H1 (cell line): ENCODE results near the gene BTBD16. TPM values are rescaled to one million over a fixed set of nuclear protein-coding genes. Genes with fewer than 3 reads are reported as not detected.

Experiments
- CTCF ChIA-PET: fragments of 300-600 bp; sonication (Branson Sonifier 250); formaldehyde crosslinking; loops from one replicate; lab custom pipeline; 2021; ENCODE audit not compliant: partially characterized antibody; lab: Charles Lee
- POLR2A ChIA-PET: fragments of 300-600 bp; sonication (Branson Sonifier 250); formaldehyde crosslinking; loops from one replicate; lab custom pipeline; 2021; ENCODE audit warnings: inconsistent platforms; ENCODE audit not compliant: partially characterized antibody; lab: Charles Lee
- DNase-seq, 2 experiments: peaks; one replicate each; pipeline versions ENCODE4 v3.0.0 to v3.0.0-alpha.2; 2010 to 2022; ENCODE audit warnings: low spot score in 2 of 2, low read depth in 1 of 2, mixed read lengths in 1 of 2
- FAIRE-seq: peaks from 2 replicates; lab custom pipeline; 2011; peaks lifted over from hg19 to GRCh38; lab: Jason Lieb, UNC
- H2AFZ ChIP-seq: 2 replicates; pipeline ENCODE4 v1.8.1; 2012; ENCODE audit warnings: low read length, inconsistent platforms
- H2AK5ac ChIP-seq: 2 replicates; pipeline ENCODE4 v1.6.1; 2013; ENCODE audit warnings: low read depth, low read length
- H2BK120ac ChIP-seq: replicated peaks from 2 replicates; pipeline ENCODE3; 2013; ENCODE audit warnings: low read depth, low read length, inconsistent platforms
- H2BK12ac ChIP-seq: 2 replicates; pipeline ENCODE4 v1.6.1; 2013; ENCODE audit warnings: low read depth, low read length
- H2BK15ac ChIP-seq: 2 replicates; pipeline ENCODE4 v1.6.1; 2013; ENCODE audit warnings: low read length
- H2BK20ac ChIP-seq: 2 replicates; pipeline ENCODE4 v1.6.1; 2013; ENCODE audit warnings: low read length
- H2BK5ac ChIP-seq: 2 replicates; pipeline ENCODE4 v1.6.1; 2013; ENCODE audit warnings: low read depth, low read length
- H3K14ac ChIP-seq: 2 replicates; pipeline ENCODE4 v1.6.1; 2013; ENCODE audit warnings: inconsistent platforms; ENCODE audit not compliant: insufficient read length
- H3K18ac ChIP-seq: 2 replicates; pipeline ENCODE4 v1.6.1; 2013; ENCODE audit warnings: low read length; ENCODE audit errors: extremely low read depth
- H3K23ac ChIP-seq: 2 replicates; pipeline ENCODE4 v1.6.1; 2013; ENCODE audit warnings: inconsistent platforms; ENCODE audit not compliant: insufficient read length
- H3K23me2 ChIP-seq: 2 replicates; pipeline ENCODE4 v1.6.1; 2013; ENCODE audit warnings: low read depth, low read length
- H3K27ac ChIP-seq: 2 replicates; pipeline ENCODE4 v1.6.1; 2011; ENCODE audit warnings: low read depth, low read length, inconsistent platforms
- H3K27me3 ChIP-seq, 4 experiments: replicated peaks in 1 of 4; 1 replicate in 1 of 4; 2 replicates in 3 of 4; pipeline versions ENCODE4 v1.6.1 to v1.8.1; 2011 to 2013; ENCODE audit warnings: low read length in 3 of 4, mild to moderate bottlenecking in 3 of 4, inconsistent platforms in 2 of 4, mixed read lengths in 2 of 4, moderate library complexity in 1 of 4; ENCODE audit not compliant: control insufficient read depth in 3 of 4, insufficient read depth in 3 of 4; ENCODE audit errors: extremely low read depth in 1 of 4
- H3K36me3 ChIP-seq, 4 experiments: 2 replicates each; pipeline versions ENCODE4 v1.6.1 to v1.8.1; 2011 to 2013; ENCODE audit warnings: mild to moderate bottlenecking in 4 of 4, low read length in 3 of 4, moderate library complexity in 2 of 4, control low read depth in 1 of 4, inconsistent platforms in 1 of 4; ENCODE audit not compliant: insufficient read depth in 4 of 4, control insufficient read depth in 2 of 4
- H3K4ac ChIP-seq: replicated peaks from 2 replicates; pipeline ENCODE3; 2013; ENCODE audit warnings: low read length, low read depth, mixed read lengths, inconsistent platforms; ENCODE audit not compliant: insufficient read length
- H3K4me1 ChIP-seq, 4 experiments: replicated peaks in 1 of 4; 1 replicate in 1 of 4; 2 replicates in 3 of 4; pipeline versions ENCODE4 v1.6.1 to v1.8.1; 2011 to 2013; ENCODE audit warnings: low read length in 3 of 4, inconsistent platforms in 2 of 4, mixed read lengths in 1 of 4; ENCODE audit not compliant: insufficient read depth in 4 of 4, control insufficient read depth in 3 of 4
- H3K4me2 ChIP-seq, 2 experiments: 2 replicates each; pipeline versions ENCODE4 v1.6.1 to v1.8.1; 2011 to 2013; ENCODE audit warnings: low read depth in 2 of 2, low read length in 2 of 2, control low read depth in 1 of 2, inconsistent platforms in 1 of 2, mild to moderate bottlenecking in 1 of 2; ENCODE audit not compliant: insufficient read depth in 1 of 2
- H3K4me3 ChIP-seq, 4 experiments: fragments of 200-600, 300-600 bp in 1 of 4; sonication (generic), shearing (Covaris generic), sonication (Bioruptor Twin) in 1 of 4; 2 replicates each; pipeline versions ENCODE4 v1.5.1 to v1.8.1; 2011 to 2016; ENCODE audit warnings: low read length in 4 of 4, low read depth in 3 of 4, control low read depth in 2 of 4, inconsistent platforms in 2 of 4, mild to moderate bottlenecking in 2 of 4, mixed read lengths in 1 of 4, moderate library complexity in 1 of 4; ENCODE audit not compliant: insufficient read depth in 2 of 4; ENCODE audit errors: extremely low read depth in 1 of 4
- H3K56ac ChIP-seq: replicated peaks from 2 replicates; pipeline ENCODE3; 2013; ENCODE audit warnings: low read depth, mild to moderate bottlenecking, mixed read lengths, low read length, inconsistent platforms; ENCODE audit not compliant: insufficient read length
- H3K79me1 ChIP-seq: 2 replicates; pipeline ENCODE4 v1.6.1; 2013; ENCODE audit warnings: low read depth, low read length, control low read depth
- H3K79me2 ChIP-seq, 2 experiments: 2 replicates each; pipeline versions ENCODE4 v1.6.1 to v1.8.1; 2012 to 2013; ENCODE audit warnings: low read length in 2 of 2, mild to moderate bottlenecking in 2 of 2, inconsistent platforms in 1 of 2; ENCODE audit not compliant: insufficient read depth in 2 of 2, control insufficient read depth in 1 of 2
- H3K9ac ChIP-seq, 4 experiments: replicated peaks in 1 of 4; 1 replicate in 1 of 4; 2 replicates in 3 of 4; pipeline versions ENCODE4 v1.6.1 to v1.8.1; 2011 to 2013; ENCODE audit warnings: low read depth in 3 of 4, low read length in 3 of 4, control low read depth in 2 of 4, mild to moderate bottlenecking in 2 of 4, moderate library complexity in 2 of 4, inconsistent platforms in 1 of 4; ENCODE audit errors: extremely low read depth in 1 of 4
- H3K9me3 ChIP-seq, 2 experiments: 2 replicates each; pipeline versions ENCODE4 v1.6.1 to v1.8.1; 2012 to 2013; ENCODE audit warnings: mild to moderate bottlenecking in 2 of 2, moderate library complexity in 2 of 2, control low read depth in 1 of 2, inconsistent platforms in 1 of 2, low read depth in 1 of 2, low read length in 1 of 2, mixed read lengths in 1 of 2; ENCODE audit not compliant: insufficient read depth in 2 of 2
- H4K20me1 ChIP-seq, 2 experiments: replicated peaks in 1 of 2; 2 replicates each; pipeline versions ENCODE3 to v1.8.1; 2011 to 2013; ENCODE audit warnings: inconsistent platforms in 2 of 2, low read length in 2 of 2, mild to moderate bottlenecking in 1 of 2; ENCODE audit not compliant: insufficient read depth in 2 of 2, control insufficient read depth in 1 of 2
- H4K5ac ChIP-seq: 2 replicates; pipeline ENCODE4 v1.6.1; 2013; ENCODE audit warnings: low read length, low read depth, mixed read lengths, inconsistent platforms; ENCODE audit not compliant: insufficient read length
- H4K8ac ChIP-seq: 2 replicates; pipeline ENCODE4 v1.8.0; 2013; ENCODE audit warnings: mild to moderate bottlenecking, moderate library complexity, low read length, inconsistent platforms; ENCODE audit not compliant: insufficient read depth; ENCODE audit errors: extremely low read depth
- H4K91ac ChIP-seq: replicated peaks from 2 replicates; pipeline ENCODE3; 2013; ENCODE audit warnings: low read length, mixed read lengths, inconsistent platforms; ENCODE audit not compliant: insufficient read length
- BACH1 ChIP-seq: IDR thresholded peaks from 2 replicates; pipeline ENCODE4 v1.6.1; 2012; ENCODE audit warnings: low read length, improper control_type of control experiment
- FOSL1 ChIP-seq: IDR thresholded peaks from 2 replicates; pipeline ENCODE4 v1.6.1; 2011; ENCODE audit warnings: mild to moderate bottlenecking, low read depth, low read length, moderate library complexity; ENCODE audit not compliant: insufficient read depth
- NANOG ChIP-seq: IDR thresholded peaks from 2 replicates; pipeline ENCODE4 v1.6.1; 2011; ENCODE audit warnings: low read length, low read depth, mild to moderate bottlenecking, inconsistent platforms; ENCODE audit not compliant: insufficient read depth, poor library complexity, severe bottlenecking
- ZNF274 ChIP-seq: IDR thresholded peaks from 2 replicates; pipeline ENCODE4 v1.7.0; 2012; ENCODE audit warnings: low read length, borderline replicate concordance; ENCODE audit errors: extremely low read depth
- WGBS, 2 experiments: shearing (Covaris generic) in 1 of 2; methylation state at CpG; one replicate each; pipeline versions ENCODE4 v1.1.6 to v1.1.7; 2013 to 2015; ENCODE audit warnings: low lambda C conversion rate in 2 of 2, mixed read lengths in 2 of 2, inconsistent platforms in 1 of 2, low coverage in 1 of 2, missing lambda C conversion rate in 1 of 2; ENCODE audit not compliant: insufficient replicate concordance in 2 of 2, insufficient coverage in 1 of 2, insufficient read length in 1 of 2; ENCODE audit errors: extremely low coverage in 1 of 2, missing lambda C conversion rate in 1 of 2; 5-methylcytosine and 5-hydroxymethylcytosine counted together
- polyA plus RNA-seq, 7 experiments: library from polyadenylated mRNA; depleted of rRNA in 3 of 7; stranded (reverse) in 5 of 7; unstranded in 2 of 7; fragments of >200 nt in 5 of 7; fragments of 200-250 nt in 2 of 7; gene quantifications; 1 replicate in 5 of 7; 2 replicates in 1 of 7; 4 replicates in 1 of 7; pipeline versions ENCODE4 v1.2.1 to v1.2.3, GENCODE V29; 2011 to 2013; ENCODE audit warnings: missing spikeins in 2 of 7, mixed read lengths in 2 of 7
- total RNA-seq: library from RNA; stranded (reverse); fragmentation: NEBNext Ultra II Directional; extraction: Animal tissue kit (Norgen Biotek cat#: 25700); gene quantifications from 2 replicates; pipeline ENCODE4 v1.2.1, GENCODE V29; 2021

The BTBD16 gene
- total and polyA plus RNA-seq, 2 of the 8 experiments (the other 6 are each of a cell fraction or from before 2014, with no cell fraction given): 0.05 TPM; not detected in 1

- no peak for FAIRE-seq
- no peak overlapping the region for H2BK120ac ChIP-seq
- H3K4me1 ChIP-seq: peaks cover 0 to 3% (median 1%) of the 10 kb centered on the region in 4 experiments; a peak in 2 of 7 replicates
- H3K23me2 ChIP-seq: peaks cover 7% of the 10 kb centered on the region
- no peak overlapping the region for H2BK5ac ChIP-seq
- H3K36me3 ChIP-seq: no peaks in the 10 kb centered on the region
- no peak overlapping the region for H2BK15ac ChIP-seq
- H4K8ac ChIP-seq: no peak overlapping the region
- H4K5ac ChIP-seq: no peak overlapping the region
- H3K27me3 ChIP-seq: peaks cover 0 to 11% (median 5%) of the 10 kb centered on the region in 4 experiments; a peak in 3 of 7 replicates
- no peak overlapping the region for H2BK12ac ChIP-seq
- no peaks in the 10 kb centered on the region for H4K20me1 ChIP-seq
- peak overlapping the region; percentile 75 to 86 for H3K4me2 ChIP-seq
- ChIA-PET CTCF (interaction anchor here (0.8 to 1.6 kb wide), 4 partner anchors 31 to 331 kb away, joined by 3 to 11 read pairs (median 4); no protein-coding TSS in a partner anchor), POLR2A (interaction anchor here (0.9 to 1.7 kb wide), 4 partner anchors 12 to 75 kb away, joined by 3 to 5 read pairs (median 4); no protein-coding TSS in a partner anchor)
- no peaks in the 10 kb centered on the region for H3K79me1 ChIP-seq
- H2BK20ac ChIP-seq: no peak overlapping the region
- no peak overlapping the region for H3K4ac ChIP-seq
- no peaks in the 10 kb centered on the region for H3K9me3 ChIP-seq
- no peak overlapping the region for H3K23ac ChIP-seq
- no peak overlapping the region for H3K14ac ChIP-seq
- DNase-seq: no peak
- H3K4me3 ChIP-seq: peak overlapping the region; percentile 64 to 78 (median 72)
- peaks cover 0 to 32% of the 10 kb centered on the region in 2 experiments; a peak in 3 of 4 replicates for H3K79me2 ChIP-seq
- H3K56ac ChIP-seq: no peak overlapping the region
- no peak overlapping the region for H2AK5ac ChIP-seq
- WGBS, 2 experiments: 23% methylated on average over 13 of the region's 13 CpGs; no CpG with 5 or more reads in 1 of the 2 experiments
- no peak overlapping the region for H3K27ac ChIP-seq
- H2AFZ ChIP-seq: peak overlapping the region; percentile 83
- H3K9ac ChIP-seq: no peak overlapping the region
- H3K18ac ChIP-seq: no peak overlapping the region
- H4K91ac ChIP-seq: no peak overlapping the region
- TF ChIP-seq ZNF274: no peak
- TF ChIP-seq BACH1: no peak
- TF ChIP-seq FOSL1: no peak
- no peak for TF ChIP-seq NANOG
These were observed 102.6 kb downstream of the BTBD16 start for GRCh38 chr10:122373721-122374120.
